ENCODE measurements around the gene TMPRSS4. TPM values are rescaled to one million over a fixed set of nuclear protein-coding genes. Genes with fewer than 3 reads are reported as not detected.
A peak's percentile ranks its signal among the peaks of the same experiment; 100 is the strongest.

TMPRSS4 gene
- polyA plus RNA-seq, 3 donors: not detected

- Histone ChIP-seq H3K27ac (ENCODE audit: low read depth in 1 of 2, low read length in 2 of 2) (no peak overlapping the region), H3K4me3 (replicated peaks in 1 of 3; ENCODE audit: low read depth in 2 of 3, low read length in 3 of 3) (no peak overlapping the region), H3K27me3 (ENCODE audit: control insufficient read depth in 2 of 2, insufficient read depth in 2 of 2, low read length in 2 of 2) (no peaks in the 10 kb centered on the region), H2AFZ (ENCODE audit: insufficient read depth, low read depth, low read length, poor library complexity, severe bottlenecking) (no peak overlapping the region), H3K4me1 (ENCODE audit: control insufficient read depth in 1 of 2, insufficient read depth in 2 of 2, low read length in 2 of 2) (peaks cover 23 to 34% of the 10 kb centered on the region in 2 donors), H3K9me3 (replicated peaks in 1 of 2; ENCODE audit: control insufficient read depth in 1 of 2, insufficient read depth in 1 of 2, low read length in 2 of 2) (no peaks in the 10 kb centered on the region), H3K9ac (ENCODE audit: insufficient read depth, low read length, poor library complexity, severe bottlenecking) (no peak overlapping the region), H4K20me1 (ENCODE audit: insufficient read depth, low read length) (no peaks in the 10 kb centered on the region), H3K36me3 (replicated peaks in 1 of 2; ENCODE audit: control insufficient read depth in 1 of 2, insufficient read depth in 2 of 2, low read length in 2 of 2) (no peaks in the 10 kb centered on the region), H3K79me2 (ENCODE audit: insufficient read depth, low read length) (no peaks in the 10 kb centered on the region), H3K4me2 (replicated peaks; ENCODE audit: extremely low read depth, low read length, poor library complexity, severe bottlenecking) (no peak overlapping the region)
- H3K9me3 Mint-ChIP-seq: peaks cover 0 to 2% (median 0%) of the 10 kb centered on the region in 7 donors
- DNase-seq: no peak
- H3K27me3 Mint-ChIP-seq (ENCODE audit: low read depth in 3 of 3): peaks cover 6 to 16% (median 15%) of the 10 kb centered on the region in 3 donors
- WGBS (ENCODE audit: insufficient coverage): no CpG with 5 or more reads among the region's 1 CpG
- H3K27ac Mint-ChIP-seq: no peak overlapping the region
- TF ChIP-seq CTCF (IDR thresholded peaks at IDR 0.05): no peak
- intact Hi-C loops (cut with micrococcal nuclease): no loop called here
- H3K36me3 Mint-ChIP-seq: no peaks in the 10 kb centered on the region
- H3K4me1 Mint-ChIP-seq: peaks cover 41% of the 10 kb centered on the region
- no peak overlapping the region for H3K4me3 Mint-ChIP-seq
Observed at GRCh38 chr11:118139578-118139977, 62.7 kb downstream of the TMPRSS4 start.

GRCh38 chr11:118142081-118142480, 65.2 kb downstream of the TMPRSS4 start:
- H3K36me3 Mint-ChIP-seq: peaks cover 0 to 3% of the 10 kb centered on the region in 2 donors
- intact Hi-C loops (cut with micrococcal nuclease): loop anchor here (1.0 to 10.0 kb wide), 5 partner anchors 12 to 343 kb away; no protein-coding TSS in a partner anchor
- peaks cover 26 to 48% of the 10 kb centered on the region in 2 donors for H3K4me1 ChIP-seq (ENCODE audit: control insufficient read depth in 1 of 2, insufficient read depth in 2 of 2, low read length in 2 of 2)
- no peaks in the 10 kb centered on the region for H3K36me3 ChIP-seq (replicated peaks in 1 of 2; ENCODE audit: control insufficient read depth in 1 of 2, insufficient read depth in 2 of 2, low read length in 2 of 2)
- 38% methylated on average over 2 of the region's 2 CpGs for WGBS (ENCODE audit: insufficient coverage)
- no peak overlapping the region for H3K4me2 ChIP-seq (replicated peaks; ENCODE audit: extremely low read depth, low read length, poor library complexity, severe bottlenecking)
- H3K9ac ChIP-seq (ENCODE audit: insufficient read depth, low read length, poor library complexity, severe bottlenecking): no peak overlapping the region
- H3K27me3 ChIP-seq (ENCODE audit: control insufficient read depth in 2 of 2, insufficient read depth in 2 of 2, low read length in 2 of 2): peaks cover 0 to 2% of the 10 kb centered on the region in 2 donors
- no peak overlapping the region for H2AFZ ChIP-seq (ENCODE audit: insufficient read depth, low read depth, low read length, poor library complexity, severe bottlenecking)
- H3K27ac ChIP-seq (ENCODE audit: low read depth in 1 of 2, low read length in 2 of 2): peak overlapping the region in 1 of 2 donors; percentile 83
- H3K27me3 Mint-ChIP-seq (ENCODE audit: low read depth in 3 of 3): peaks cover 6 to 19% (median 15%) of the 10 kb centered on the region in 3 donors
- no peaks in the 10 kb centered on the region for H3K9me3 ChIP-seq (replicated peaks in 1 of 2; ENCODE audit: control insufficient read depth in 1 of 2, insufficient read depth in 1 of 2, low read length in 2 of 2)
- peak; percentile 64 to 86 (median 80) for DNase-seq
- H4K20me1 ChIP-seq (ENCODE audit: insufficient read depth, low read length): no peaks in the 10 kb centered on the region
- no peaks in the 10 kb centered on the region for H3K79me2 ChIP-seq (ENCODE audit: insufficient read depth, low read length)
- H3K4me3 ChIP-seq (replicated peaks in 1 of 3; ENCODE audit: low read depth in 2 of 3, low read length in 3 of 3): peak overlapping the region in 1 of 3 experiments; percentile 54
- TF ChIP-seq CTCF (IDR thresholded peaks at IDR 0.05): no peak
- peak overlapping the region; percentile 24 to 69 for H3K4me3 Mint-ChIP-seq
- peak overlapping the region; percentile 82 to 95 (median 93) for H3K27ac Mint-ChIP-seq
- H3K4me1 Mint-ChIP-seq: peaks cover 49% of the 10 kb centered on the region
- H3K9me3 Mint-ChIP-seq: peaks cover 0 to 2% (median 0%) of the 10 kb centered on the region in 7 donors

Measured in CD14-positive monocyte (primary cell).